NCI-H526 (cell line): ENCODE measurements around the gene GRIK2.
"Not testable (repeated sequence)": the region's sequence is repeated elsewhere in the genome, so short reads cannot be mapped to it uniquely, and the experiment has no call there.

Experiments
- DNase-seq, 2 experiments: peaks; one replicate each; lab custom pipeline; 2025; lab: John Stamatoyannopoulos, UW

Gene GRIK2

DNA sequence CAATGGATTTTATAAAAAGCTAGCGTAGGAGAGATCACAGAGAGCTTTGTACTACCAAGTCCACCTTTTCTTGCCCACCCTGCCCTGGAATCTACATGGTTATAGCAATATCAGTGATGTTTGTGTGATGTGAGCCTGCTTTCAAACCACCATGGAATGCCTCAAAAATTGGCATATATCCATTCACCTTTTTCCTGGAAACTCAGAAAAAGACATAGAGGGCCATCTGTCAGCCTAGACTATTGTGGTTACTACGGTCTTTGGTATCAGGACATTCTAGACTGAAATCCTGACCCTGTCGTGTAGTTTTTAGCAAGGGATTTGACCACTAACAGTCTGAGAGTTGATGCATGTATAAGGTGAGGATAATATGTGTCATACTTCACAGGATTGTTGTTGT, 239.6 kb downstream of the GRIK2 start:
- no peak for DNase-seq

- not testable (repeated sequence) for DNase-seq
These were observed 245.4 kb downstream of the GRIK2 start for GRCh38 chr6:101638865-101639264.

GRCh38 chr6:101640131-101640530, 246.6 kb downstream of the GRIK2 start:
- DNase-seq, result no peak

GRCh38 chr6:101645770-101646169, 252.3 kb downstream of the GRIK2 start:
- DNase-seq, result no peak

DNA sequence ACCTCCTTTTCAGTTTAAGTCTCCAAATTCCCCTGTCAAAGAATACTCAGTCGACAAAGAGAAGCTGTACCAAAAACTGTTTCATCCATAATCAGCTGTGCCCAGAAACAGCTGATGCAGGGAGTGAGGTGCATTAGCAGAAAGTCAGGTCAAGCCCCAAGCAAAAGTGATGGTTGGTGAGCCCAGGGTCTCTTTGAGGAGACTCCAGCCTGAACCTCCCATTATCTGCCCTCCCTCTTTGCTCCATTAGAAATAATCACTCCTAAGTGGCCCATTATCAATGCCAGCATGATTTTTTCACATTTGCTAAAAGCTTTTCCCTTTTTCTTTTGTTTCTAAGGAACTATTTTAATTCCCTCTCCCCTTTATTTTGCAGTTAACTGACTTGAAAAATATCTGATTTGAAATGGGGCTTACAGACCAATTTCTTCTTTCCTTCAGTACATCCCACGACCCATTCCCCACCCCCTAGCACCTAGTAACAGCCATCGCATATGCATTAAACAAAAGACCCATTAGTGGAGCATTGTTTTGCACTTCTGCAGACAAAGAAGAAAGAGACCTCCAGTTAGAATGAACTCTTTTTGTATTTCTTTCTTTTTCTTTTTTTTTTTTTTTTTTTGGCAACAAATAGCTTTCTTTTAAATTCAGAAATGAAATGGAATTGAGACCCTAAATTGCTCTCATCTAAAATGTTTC, 257.0 kb downstream of the GRIK2 start:
- DNase-seq, result no peak

DNA sequence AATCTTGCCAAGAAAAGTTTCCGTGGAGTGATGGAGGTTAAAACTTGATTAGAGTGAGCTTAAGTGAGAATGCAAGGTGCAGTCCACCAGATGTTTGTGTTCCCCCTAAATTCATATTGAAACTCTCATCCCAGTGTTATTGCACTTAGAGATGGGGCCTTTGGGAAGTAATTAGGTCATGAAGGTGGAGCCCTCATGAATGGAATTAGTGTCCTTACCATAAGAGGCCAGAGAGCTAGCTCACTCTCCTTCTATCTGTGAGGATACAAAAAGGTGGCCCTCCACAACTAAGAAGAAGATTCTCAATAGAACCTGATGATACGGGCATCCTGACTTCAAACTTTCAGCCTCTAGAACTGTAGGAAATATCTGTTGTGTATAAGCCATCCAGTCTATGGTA, 258.6 kb downstream of the GRIK2 start:
- DNase-seq, result no peak

DNA sequence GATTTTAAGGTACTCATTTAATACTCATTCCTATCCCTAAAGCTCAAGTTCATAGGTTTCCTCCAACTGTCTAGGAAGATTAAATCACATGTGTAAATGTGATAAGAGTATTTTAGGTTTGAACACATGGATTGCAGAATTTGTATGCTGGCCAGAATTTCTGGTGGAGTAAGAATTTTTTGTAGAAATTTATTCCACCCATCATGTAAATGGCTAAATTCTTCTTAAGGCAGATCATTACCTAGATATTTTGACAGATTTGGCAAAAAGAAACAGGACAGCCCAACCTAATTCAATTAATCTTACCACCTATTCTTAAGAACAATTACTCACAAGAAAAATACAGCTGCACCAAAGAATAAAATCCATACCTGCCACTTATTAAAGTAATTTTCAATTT, 261.6 kb downstream of the GRIK2 start:
- DNase-seq, result no peak

DNA sequence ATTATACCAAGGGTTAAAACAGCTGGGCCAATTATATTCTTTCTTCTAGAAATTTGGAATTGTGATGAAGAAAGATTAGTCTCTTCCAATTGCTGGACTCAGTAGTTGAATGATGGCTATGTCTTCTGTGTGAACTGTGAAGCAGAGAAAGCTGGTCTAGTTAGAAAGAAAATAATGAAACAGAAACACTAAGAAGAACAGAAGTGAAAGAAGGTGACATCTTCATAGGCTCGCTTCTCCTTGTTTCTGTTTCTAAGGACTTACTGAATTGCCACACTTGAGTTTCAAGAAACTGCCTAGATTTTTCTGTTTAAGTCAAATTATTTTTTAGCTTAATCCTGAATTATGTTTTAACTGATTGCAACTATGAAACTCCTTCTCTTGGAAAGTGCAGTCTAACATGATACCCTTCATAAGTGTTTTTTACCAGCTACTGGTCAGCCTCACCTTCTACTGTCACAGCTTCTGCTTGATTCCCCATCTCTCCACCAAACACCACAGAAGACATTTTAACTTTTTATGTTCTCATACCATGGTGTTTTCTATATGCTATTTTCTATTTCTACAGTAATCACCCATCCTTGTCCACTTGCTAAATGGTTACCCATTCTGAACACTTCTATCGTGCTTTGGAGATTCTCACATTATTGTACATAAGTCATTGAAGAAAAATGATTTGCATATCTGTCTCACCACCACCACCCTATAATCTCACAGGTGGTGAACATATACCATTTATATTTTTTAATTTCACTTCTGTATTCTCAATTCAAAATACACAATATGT, 268.8 kb downstream of the GRIK2 start:
- DNase-seq, result no peak

GRCh38 chr6:101663100-101663499, 269.6 kb downstream of the GRIK2 start:
- no peak for DNase-seq

DNA sequence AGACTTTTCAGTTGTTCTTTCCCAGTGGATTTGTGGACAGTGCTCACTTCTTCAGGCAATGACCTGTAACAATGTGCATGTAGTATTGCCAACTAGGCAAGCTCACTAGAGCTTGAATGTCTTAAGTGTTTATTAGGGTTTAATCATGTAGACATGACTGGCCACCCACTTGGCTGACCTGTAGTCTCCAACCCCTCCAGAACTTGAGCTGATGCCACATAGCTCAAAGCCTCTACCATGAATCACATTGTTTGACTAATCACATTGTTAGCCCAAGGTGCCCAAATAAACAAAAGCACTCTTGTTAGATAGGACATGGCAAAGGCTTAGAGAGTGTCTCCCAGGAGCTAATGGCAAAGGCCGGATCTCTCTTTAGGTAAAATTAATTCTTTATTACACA, 272.7 kb downstream of the GRIK2 start:
- no peak for DNase-seq

DNA sequence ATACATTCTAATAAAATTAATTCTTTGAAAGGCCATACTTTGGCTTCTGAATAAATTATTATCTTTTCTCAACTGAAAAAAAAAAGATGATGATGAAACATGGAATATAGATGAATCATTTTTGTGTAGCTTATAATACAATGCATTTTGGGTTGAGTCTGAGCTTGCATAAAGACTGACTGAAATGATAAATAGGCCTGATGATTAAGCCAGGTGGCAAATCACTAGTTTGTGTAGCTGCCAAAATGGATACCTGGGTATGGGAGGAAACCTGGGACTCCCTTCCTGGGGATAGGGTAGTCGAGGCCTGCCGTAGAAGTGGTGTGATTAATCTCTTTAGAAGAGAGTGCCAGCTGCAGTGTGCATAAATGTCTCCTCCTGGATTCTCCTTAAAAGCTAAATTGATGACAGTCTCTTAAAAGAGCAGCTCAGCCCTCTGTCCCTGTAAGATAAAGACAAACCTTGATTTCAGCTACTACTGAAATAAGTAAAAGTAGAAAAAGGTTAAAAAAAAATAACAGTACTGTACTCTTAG, 275.1 kb downstream of the GRIK2 start:
- no peak for DNase-seq

DNA sequence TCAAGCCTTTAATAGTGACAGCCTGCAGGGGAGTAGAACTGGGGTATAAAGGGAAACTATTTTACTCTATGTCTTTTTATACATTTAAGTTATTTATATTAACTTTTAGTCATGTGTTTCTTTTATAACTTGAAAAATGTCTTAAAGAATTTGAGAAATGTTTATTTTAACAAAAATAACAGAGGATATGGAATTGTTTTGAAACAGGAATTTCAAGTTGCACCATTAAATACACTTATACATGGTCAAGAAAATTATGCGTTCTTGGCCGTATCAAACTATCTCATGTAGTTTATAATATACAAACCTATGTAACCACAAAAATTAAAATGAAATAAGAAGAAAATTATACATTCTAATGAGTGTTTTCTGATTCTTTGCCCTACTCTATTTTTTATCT, 282.7 kb downstream of the GRIK2 start:
- no peak for DNase-seq

GRCh38 chr6:101682937-101683336, 289.4 kb downstream of the GRIK2 start:
- no peak for DNase-seq

DNA sequence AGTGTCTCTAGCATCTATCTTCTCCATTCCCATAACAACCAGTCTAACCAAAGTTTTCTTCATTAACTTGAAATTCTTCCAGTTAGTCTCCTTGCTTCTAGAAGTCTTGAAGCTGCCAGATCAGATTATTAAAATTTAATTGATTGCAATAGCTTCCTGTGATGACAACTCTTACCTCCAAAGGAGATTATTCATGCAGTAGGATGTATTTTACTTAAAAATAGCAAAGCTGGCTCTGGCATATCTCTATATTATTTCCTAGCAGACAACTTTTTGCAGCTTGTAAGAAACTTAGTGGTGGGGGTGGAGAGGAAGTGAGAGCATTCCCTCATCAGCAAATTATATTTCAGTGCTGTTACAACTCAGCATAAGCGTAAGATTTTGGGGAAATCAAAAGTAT, 290.4 kb downstream of the GRIK2 start:
- no peak for DNase-seq

- DNase-seq, result no peak
These were observed 293.1 kb downstream of the GRIK2 start for GRCh38 chr6:101686653-101687052.

DNA sequence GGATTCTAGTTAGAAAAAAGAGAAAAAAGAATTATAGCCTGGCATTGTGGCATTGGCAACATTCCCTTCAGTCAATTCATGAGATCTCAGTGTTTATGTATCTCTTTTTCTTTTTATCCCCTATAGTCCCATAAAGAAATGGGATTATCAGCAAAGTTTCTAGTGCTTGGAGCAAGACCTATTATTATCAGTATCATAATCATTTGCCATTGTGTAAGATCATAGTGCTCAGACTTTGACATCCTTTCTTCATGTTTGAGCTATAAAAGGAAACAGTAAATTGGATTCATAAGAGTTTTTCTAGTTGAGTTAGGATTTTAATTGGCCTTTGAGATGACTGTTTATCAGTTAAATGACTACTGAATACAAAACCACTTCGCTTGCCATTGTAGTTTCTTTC, 295.6 kb downstream of the GRIK2 start:
- no peak for DNase-seq

GRCh38 chr6:101689695-101690094, 296.2 kb downstream of the GRIK2 start:
- DNase-seq, result no peak

DNA sequence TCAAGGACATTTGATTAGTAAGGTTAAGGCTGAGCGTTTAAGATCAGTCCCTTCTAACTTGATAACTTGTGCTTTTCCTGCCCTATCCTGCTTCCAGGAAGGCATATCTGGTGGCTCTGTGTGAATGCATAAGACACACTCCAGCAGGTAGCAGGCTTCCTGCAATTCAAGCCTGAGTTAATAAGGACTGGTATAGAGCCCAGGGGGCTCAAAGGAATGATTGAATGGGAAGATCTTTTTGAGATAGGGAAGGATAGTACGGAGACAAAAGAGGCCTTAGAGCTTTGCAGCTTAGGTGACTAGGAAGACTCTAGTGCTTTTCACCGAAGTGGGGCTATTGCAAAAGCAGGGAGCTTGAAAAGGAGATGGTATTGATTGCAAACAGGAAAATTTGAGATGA, 307.1 kb downstream of the GRIK2 start:
- no peak for DNase-seq

- DNase-seq, result no peak
These were observed 309.8 kb downstream of the GRIK2 start for GRCh38 chr6:101703311-101703710.

DNA sequence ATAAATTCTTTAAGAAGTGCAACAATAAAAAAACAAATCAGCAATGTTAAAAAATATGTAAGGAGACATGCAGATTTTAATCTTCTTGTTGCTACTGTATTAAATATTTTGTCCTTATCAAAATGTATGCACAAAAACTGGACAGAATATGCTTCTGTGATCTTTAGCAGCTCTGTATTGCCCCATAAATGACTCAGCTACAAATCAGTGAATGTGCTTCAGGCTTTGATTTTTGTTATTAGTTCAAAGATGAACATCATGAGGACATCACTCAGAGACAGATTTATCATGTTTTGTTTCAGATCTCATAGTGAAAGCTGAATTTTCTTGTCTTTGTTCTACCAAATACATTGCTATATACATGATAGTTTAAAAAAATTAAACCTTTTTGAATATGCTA, 312.4 kb downstream of the GRIK2 start:
- no peak for DNase-seq

GRCh38 chr6:101706576-101706975, 313.1 kb downstream of the GRIK2 start:
- peak; percentile 3 to 53 for DNase-seq

- no peak for DNase-seq
These were observed 318.0 kb downstream of the GRIK2 start for GRCh38 chr6:101711518-101711917.

DNA sequence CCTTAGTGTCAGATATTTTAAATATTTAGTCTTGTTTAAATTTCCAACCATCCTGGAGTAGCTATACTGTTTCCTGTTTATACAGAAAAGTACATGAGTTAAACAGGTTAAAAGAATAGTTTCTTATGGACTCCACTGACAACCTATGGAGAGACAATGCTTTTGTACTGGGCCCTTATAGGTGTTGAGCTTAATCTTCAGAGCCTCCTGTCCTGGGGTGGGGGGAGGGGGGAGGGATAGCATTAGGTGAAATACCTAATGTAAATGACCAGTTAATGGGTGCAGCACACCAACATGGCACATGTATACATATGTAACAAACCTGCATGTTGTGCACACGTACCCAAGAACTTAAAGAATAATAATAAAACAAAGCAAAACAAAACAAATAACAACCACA, 322.9 kb downstream of the GRIK2 start:
- DNase-seq, result no peak
